ENCODE measurements around the gene FMNL2.

DNA sequence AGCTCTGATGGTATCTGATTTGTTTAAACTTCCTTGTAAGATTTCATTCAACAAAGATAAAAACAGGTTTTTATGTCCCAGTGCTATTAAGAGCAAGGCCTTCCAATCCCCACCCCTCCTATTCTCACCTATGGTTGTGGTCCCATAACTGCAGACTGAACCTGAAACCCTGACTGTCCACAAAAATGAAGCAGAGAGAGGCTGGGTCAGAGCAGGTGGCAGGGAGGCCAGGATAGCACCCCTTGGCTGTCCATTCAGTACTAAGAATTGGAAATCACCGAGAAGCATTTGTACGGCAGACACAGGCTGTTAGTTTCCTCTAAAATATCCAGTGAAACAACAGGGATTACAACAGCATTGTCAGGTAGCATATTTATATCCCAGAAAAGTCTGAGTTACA, 37.3 kb upstream of the FMNL2 start:
- no peak for TF ChIP-seq CTCF (IDR thresholded peaks at IDR 0.05)
- no peak for TF ChIP-seq POLR2A (IDR thresholded peaks at IDR 0.05)

Measured in esophagus squamous epithelium (tissue), 4 donors.